GM10266 (cell line): ENCODE results near the gene GLCCI1.
"Not testable (repeated sequence)": the region's sequence is repeated elsewhere in the genome, so short reads cannot be mapped to it uniquely, and the experiment has no call there.

Source experiments
- DNase-seq: peaks from one replicate; pipeline ENCODE4 v3.0.0; 2012; ENCODE audit errors: extremely low spot score
- CTCF ChIP-seq: IDR thresholded peaks from 2 replicates; pipeline ENCODE4 v1.5.1; 2012; ENCODE audit warnings: mild to moderate bottlenecking, low read depth; ENCODE audit not compliant: control insufficient read depth, insufficient read depth; ENCODE audit errors: missing control alignments

GLCCI1 gene

GRCh38 chr7:8058322-8058721 is 89.7 kb downstream of the GLCCI1 start:
- TF ChIP-seq CTCF = no peak
- no peak for DNase-seq

- no peak for DNase-seq
- TF ChIP-seq CTCF = no peak
Measured at GRCh38 chr7:8058852-8059251, 90.3 kb downstream of the GLCCI1 start.

GRCh38 chr7:8060241-8060640 is 91.6 kb downstream of the GLCCI1 start:
- DNase-seq = no peak
- TF ChIP-seq CTCF = no peak

- DNase-seq = not testable (repeated sequence)
Measured at GRCh38 chr7:8063300-8063699, 94.7 kb downstream of the GLCCI1 start.

GRCh38 chr7:8063706-8064297 is 95.2 kb downstream of the GLCCI1 start:
- TF ChIP-seq CTCF = no peak
- no peak for DNase-seq

- DNase-seq = no peak
- TF ChIP-seq CTCF = no peak
Measured at GRCh38 chr7:8064828-8065227, 96.2 kb downstream of the GLCCI1 start.

- no peak for TF ChIP-seq CTCF
- no peak for DNase-seq
Measured at GRCh38 chr7:8065356-8065813, 96.8 kb downstream of the GLCCI1 start.

GRCh38 chr7:8068892-8069686 is 100.5 kb downstream of the GLCCI1 start:
- TF ChIP-seq CTCF = no peak
- no peak for DNase-seq
